Measurements from ENCODE around the gene RFC1. TPM values are rescaled to one million over a fixed set of nuclear protein-coding genes. Genes with fewer than 3 reads are reported as not detected.
A peak's percentile ranks its signal among the peaks of the same experiment; 100 is the strongest.

The RFC1 gene
- total and polyA plus RNA-seq, 4 donors = 11.0 to 75.3 (median 25.9) TPM

DNA sequence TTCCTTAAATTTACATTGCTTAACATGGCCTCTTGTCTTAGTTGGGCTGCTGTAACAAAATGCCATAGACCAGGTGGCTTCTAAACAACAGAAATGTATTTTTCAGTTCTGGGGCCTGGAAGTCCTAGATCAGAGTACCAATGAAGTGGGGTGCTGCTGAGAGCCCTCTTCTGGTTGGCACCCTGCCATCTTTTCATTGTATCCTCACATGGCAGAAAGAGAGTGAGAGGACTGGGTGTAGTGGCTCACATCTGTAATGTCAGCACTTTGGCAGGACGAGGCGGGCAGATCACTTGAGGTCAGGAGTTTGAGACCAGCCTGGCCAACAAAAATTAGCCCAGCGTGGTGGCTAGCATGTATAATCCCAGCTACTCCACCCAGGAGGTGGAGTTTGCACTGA, 28.5 kb upstream of the RFC1 start:
- Histone ChIP-seq H3K9ac (ENCODE audit: insufficient read depth in 1 of 2, low read length in 2 of 2) (no peak overlapping the region), H3K4me3 (no peak overlapping the region), H3K9me3 (ENCODE audit: control insufficient read depth in 4 of 4, insufficient read depth in 3 of 4, low read length in 3 of 4) (no peaks in the 10 kb centered on the region), H3K27ac (ENCODE audit: low read depth in 1 of 2, low read length in 1 of 2) (no peak overlapping the region), H3K36me3 (ENCODE audit: control insufficient read depth in 4 of 4, insufficient read depth in 4 of 4, low read length in 4 of 4) (no peaks in the 10 kb centered on the region), H3K4me1 (ENCODE audit: control insufficient read depth in 5 of 5, insufficient read depth in 5 of 5, low read length in 5 of 5) (no peaks in the 10 kb centered on the region), H3K27me3 (ENCODE audit: control insufficient read depth in 3 of 3, insufficient read depth in 3 of 3, low read length in 2 of 3) (no peaks in the 10 kb centered on the region)
- 62 to 82% methylated on average over 3 of the region's 3 CpGs for WGBS, 2 donors
- TF ChIP-seq CTCF (IDR thresholded peaks at IDR 0.05; ENCODE audit: control extremely low read depth, extremely low read depth) = no peak
- peak in 1 of 3 donors; percentile 6 for DNase-seq
- no peak for ATAC-seq (ENCODE audit: insufficient read depth, low FRiP score)

DNA sequence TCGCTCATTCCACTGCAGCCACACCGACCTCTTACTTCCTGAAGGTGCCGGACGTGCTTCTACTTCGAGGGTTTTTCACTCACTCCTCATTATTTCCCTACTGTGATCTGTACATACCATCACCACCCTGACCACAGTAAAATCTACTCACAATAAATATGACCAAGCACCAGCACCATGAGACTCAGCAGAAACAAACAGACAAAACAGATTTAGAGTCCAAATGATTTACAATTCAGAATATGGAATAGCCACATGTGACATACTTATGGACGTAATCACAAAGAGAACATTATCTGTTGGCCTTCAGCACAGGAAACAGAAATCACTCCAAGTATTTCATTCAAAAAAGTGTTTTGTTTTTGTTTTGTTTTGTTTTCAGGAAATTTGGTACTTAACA, 24.4 kb upstream of the RFC1 start:
- WGBS, 2 donors = 57 to 74% methylated on average over 6 of the region's 6 CpGs

GRCh38 chr4:39384563-39384962, 18.4 kb upstream of the RFC1 start:
- H3K27me3 ChIP-seq (ENCODE audit: control insufficient read depth in 3 of 3, insufficient read depth in 3 of 3, low read length in 2 of 3) = no peaks in the 10 kb centered on the region
- no peak overlapping the region for H3K4me3 ChIP-seq
- no peaks in the 10 kb centered on the region for H3K36me3 ChIP-seq (ENCODE audit: control insufficient read depth in 4 of 4, insufficient read depth in 4 of 4, low read length in 4 of 4)
- no peak for TF ChIP-seq CTCF (IDR thresholded peaks at IDR 0.05; ENCODE audit: control extremely low read depth, extremely low read depth)
- peaks cover 0 to 2% (median 0%) of the 10 kb centered on the region in 4 donors for H3K9me3 ChIP-seq (ENCODE audit: control insufficient read depth in 4 of 4, insufficient read depth in 3 of 4, low read length in 3 of 4)
- 92 to 95% methylated on average over 11 of the region's 11 CpGs for WGBS, 2 donors
- no peak for DNase-seq
- no peak for ATAC-seq (ENCODE audit: insufficient read depth, low FRiP score)
- no peaks in the 10 kb centered on the region for H3K4me1 ChIP-seq (ENCODE audit: control insufficient read depth in 5 of 5, insufficient read depth in 5 of 5, low read length in 5 of 5)
- no peak overlapping the region for H3K9ac ChIP-seq (ENCODE audit: insufficient read depth in 1 of 2, low read length in 2 of 2)
- no peak overlapping the region for H3K27ac ChIP-seq (ENCODE audit: low read depth in 1 of 2, low read length in 1 of 2)

More for the DNA sequence above, 24.4 kb upstream of the RFC1 start:
- DNase-seq (no peak), ATAC-seq (ENCODE audit: insufficient read depth, low FRiP score) (no peak)
- Histone ChIP-seq H3K4me3 (no peak overlapping the region), H3K9me3 (ENCODE audit: control insufficient read depth in 4 of 4, insufficient read depth in 3 of 4, low read length in 3 of 4) (peaks cover 0 to 2% (median 0%) of the 10 kb centered on the region in 4 donors), H3K36me3 (ENCODE audit: control insufficient read depth in 4 of 4, insufficient read depth in 4 of 4, low read length in 4 of 4) (no peaks in the 10 kb centered on the region), H3K4me1 (ENCODE audit: control insufficient read depth in 5 of 5, insufficient read depth in 5 of 5, low read length in 5 of 5) (no peaks in the 10 kb centered on the region), H3K9ac (ENCODE audit: insufficient read depth in 1 of 2, low read length in 2 of 2) (no peak overlapping the region), H3K27me3 (ENCODE audit: control insufficient read depth in 3 of 3, insufficient read depth in 3 of 3, low read length in 2 of 3) (no peaks in the 10 kb centered on the region), H3K27ac (ENCODE audit: low read depth in 1 of 2, low read length in 1 of 2) (no peak overlapping the region)
- no peak for TF ChIP-seq CTCF (IDR thresholded peaks at IDR 0.05; ENCODE audit: control extremely low read depth, extremely low read depth)

DNA sequence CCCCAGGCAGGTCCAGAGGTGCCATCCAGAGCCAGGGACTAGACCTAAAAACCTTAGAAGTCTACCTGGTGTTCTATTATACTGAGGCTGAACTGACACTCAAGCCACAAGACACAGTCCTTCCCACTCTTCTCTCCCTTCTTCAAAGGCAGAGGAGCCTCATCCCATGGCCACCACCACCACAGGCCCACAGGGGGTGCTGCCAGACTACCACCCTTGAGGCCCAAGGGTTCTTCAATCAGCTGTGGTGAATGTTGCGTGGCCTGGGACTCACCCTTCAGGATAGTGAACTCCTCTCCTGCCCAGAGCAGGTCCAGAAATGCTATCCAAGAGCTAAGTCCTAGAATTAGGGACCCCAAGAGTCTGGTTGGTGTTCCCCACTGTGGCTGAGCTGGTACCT, 17.5 kb upstream of the RFC1 start:
- Histone ChIP-seq H3K9me3 (ENCODE audit: control insufficient read depth in 4 of 4, insufficient read depth in 3 of 4, low read length in 3 of 4) (no peaks in the 10 kb centered on the region), H3K4me3 (no peak overlapping the region), H3K27me3 (ENCODE audit: control insufficient read depth in 3 of 3, insufficient read depth in 3 of 3, low read length in 2 of 3) (no peaks in the 10 kb centered on the region), H3K27ac (ENCODE audit: low read depth in 1 of 2, low read length in 1 of 2) (no peak overlapping the region), H3K4me1 (ENCODE audit: control insufficient read depth in 5 of 5, insufficient read depth in 5 of 5, low read length in 5 of 5) (no peaks in the 10 kb centered on the region), H3K9ac (ENCODE audit: insufficient read depth in 1 of 2, low read length in 2 of 2) (no peak overlapping the region), H3K36me3 (ENCODE audit: control insufficient read depth in 4 of 4, insufficient read depth in 4 of 4, low read length in 4 of 4) (no peaks in the 10 kb centered on the region)
- no peak for DNase-seq
- no peak for TF ChIP-seq CTCF (IDR thresholded peaks at IDR 0.05; ENCODE audit: control extremely low read depth, extremely low read depth)
- ATAC-seq (ENCODE audit: insufficient read depth, low FRiP score) = no peak
- 90 to 100% methylated on average over 1 of the region's 1 CpG for WGBS, 2 donors

All from lung (tissue), 12 donors.